Tibial nerve (tissue), 4 donors: ENCODE results near the gene IFITM2.

ENCODE experiments used
- EP300 ChIP-seq, 2 donors: sonication (generic); formaldehyde crosslinking; IDR thresholded peaks; one replicate each; pipeline ENCODE4 v1.6.1; 2017; ENCODE audit warnings: antibody characterized with exemption in 2 of 2, mild to moderate bottlenecking in 1 of 2
- POLR2A ChIP-seq, 2 donors: fragments of 450-650 bp; IDR thresholded peaks; one replicate each; pipeline ENCODE4 v1.6.1; 2017; ENCODE audit warnings: antibody characterized with exemption in 2 of 2, mild to moderate bottlenecking in 2 of 2, moderate library complexity in 2 of 2
- TF ChIP-seq, protein P1 (sequence below), 5 experiments: fragments of 200-600 bp in 3 of 5; fragments of 450-650 bp in 2 of 5; sonication (generic) in 3 of 5; IDR thresholded peaks; one replicate each; pipeline ENCODE4 v1.5.1; 2016 to 2019; ENCODE audit warnings: antibody characterized with exemption in 5 of 5, mild to moderate bottlenecking in 3 of 5, moderate library complexity in 2 of 5

DNA sequence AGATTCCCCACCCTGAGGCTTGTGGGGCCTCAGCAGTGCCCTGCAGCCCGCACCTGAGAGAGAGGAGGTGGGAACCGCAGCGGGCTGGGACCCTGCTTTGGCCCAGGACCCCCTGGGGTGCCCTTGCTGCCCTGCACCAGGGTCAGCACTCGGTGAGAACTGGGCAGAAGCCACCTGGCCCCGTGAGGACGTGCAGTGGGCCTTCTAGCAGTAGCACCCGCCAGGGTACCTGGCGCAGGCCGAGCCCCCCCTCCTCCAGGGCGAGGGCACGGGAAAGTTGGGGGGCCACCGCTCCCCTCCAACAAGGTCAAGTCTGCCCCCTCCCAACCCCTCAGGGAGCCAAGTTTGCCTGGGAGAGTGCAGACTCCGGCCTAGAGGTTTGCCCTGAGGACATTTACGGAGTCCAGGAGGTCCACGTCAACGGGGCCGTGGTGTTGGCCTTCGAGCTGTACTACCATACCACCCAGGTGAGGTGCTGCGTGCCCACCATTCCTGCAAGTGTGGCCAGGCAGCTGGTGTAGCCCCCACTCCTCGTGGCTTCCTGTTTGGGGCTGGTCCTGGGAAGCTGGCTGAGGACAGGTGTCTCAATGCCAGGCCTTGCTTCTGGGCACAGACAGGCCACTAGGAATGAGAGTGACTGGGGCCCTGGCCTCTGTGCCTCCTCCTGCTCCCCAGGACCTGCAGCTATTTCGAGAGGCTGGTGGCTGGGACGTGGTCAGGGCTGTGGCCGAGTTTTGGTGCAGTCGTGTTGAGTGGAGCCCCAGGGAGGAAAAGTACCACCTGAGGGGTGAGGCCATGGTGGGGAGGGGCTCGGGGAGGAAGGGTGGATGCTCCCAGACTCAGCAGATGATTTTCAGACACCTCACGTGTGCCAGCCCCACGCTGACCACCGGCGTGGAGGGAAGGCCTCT, 15.2 kb upstream of the IFITM2 start:
- TF ChIP-seq, protein P1, sequence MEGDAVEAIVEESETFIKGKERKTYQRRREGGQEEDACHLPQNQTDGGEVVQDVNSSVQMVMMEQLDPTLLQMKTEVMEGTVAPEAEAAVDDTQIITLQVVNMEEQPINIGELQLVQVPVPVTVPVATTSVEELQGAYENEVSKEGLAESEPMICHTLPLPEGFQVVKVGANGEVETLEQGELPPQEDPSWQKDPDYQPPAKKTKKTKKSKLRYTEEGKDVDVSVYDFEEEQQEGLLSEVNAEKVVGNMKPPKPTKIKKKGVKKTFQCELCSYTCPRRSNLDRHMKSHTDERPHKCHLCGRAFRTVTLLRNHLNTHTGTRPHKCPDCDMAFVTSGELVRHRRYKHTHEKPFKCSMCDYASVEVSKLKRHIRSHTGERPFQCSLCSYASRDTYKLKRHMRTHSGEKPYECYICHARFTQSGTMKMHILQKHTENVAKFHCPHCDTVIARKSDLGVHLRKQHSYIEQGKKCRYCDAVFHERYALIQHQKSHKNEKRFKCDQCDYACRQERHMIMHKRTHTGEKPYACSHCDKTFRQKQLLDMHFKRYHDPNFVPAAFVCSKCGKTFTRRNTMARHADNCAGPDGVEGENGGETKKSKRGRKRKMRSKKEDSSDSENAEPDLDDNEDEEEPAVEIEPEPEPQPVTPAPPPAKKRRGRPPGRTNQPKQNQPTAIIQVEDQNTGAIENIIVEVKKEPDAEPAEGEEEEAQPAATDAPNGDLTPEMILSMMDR (IDR thresholded peaks at IDR 0.05): no peak
- TF ChIP-seq POLR2A (IDR thresholded peaks at IDR 0.05) (no peak), EP300 (IDR thresholded peaks at IDR 0.05) (no peak)
